Measurements from ENCODE around the gene CD52.
A peak's percentile ranks its signal among the peaks of the same experiment; 100 is the strongest.

CD52 gene

DNA sequence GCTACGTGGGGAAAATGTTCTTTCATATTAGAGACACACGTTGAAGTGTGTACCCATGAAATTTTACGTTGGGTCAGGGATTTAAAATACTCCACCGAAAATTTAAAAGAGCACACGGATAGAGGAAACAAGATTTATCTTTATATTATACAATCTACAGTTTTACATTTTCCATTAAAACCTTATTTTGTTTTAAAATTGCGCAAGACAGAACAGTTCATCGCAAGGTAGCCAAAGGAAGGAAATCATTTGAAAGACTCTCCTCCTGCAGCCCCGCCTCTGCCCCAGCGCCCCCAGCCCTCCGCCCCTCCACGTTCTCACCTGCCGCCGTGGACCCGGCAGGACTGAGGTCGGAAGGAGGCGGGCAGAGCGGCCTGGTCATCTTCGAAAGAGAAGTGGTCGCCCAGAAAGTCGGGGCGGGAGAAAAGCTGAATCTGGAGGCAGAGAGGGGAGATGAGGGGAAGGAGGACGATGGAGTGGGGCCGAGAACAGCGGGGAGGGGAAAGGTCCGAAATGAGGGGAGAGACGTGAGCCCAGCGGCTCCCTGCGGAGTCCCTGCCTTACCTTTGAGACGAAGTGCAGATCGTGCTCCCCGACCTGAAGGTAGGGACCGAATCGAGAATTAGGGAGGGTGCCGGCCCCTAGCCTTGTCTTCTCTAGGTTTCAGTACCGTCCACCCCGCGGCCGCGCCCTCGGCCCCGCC is 18.2 kb downstream of the CD52 start:
- DNase-seq, result no peak

DNA sequence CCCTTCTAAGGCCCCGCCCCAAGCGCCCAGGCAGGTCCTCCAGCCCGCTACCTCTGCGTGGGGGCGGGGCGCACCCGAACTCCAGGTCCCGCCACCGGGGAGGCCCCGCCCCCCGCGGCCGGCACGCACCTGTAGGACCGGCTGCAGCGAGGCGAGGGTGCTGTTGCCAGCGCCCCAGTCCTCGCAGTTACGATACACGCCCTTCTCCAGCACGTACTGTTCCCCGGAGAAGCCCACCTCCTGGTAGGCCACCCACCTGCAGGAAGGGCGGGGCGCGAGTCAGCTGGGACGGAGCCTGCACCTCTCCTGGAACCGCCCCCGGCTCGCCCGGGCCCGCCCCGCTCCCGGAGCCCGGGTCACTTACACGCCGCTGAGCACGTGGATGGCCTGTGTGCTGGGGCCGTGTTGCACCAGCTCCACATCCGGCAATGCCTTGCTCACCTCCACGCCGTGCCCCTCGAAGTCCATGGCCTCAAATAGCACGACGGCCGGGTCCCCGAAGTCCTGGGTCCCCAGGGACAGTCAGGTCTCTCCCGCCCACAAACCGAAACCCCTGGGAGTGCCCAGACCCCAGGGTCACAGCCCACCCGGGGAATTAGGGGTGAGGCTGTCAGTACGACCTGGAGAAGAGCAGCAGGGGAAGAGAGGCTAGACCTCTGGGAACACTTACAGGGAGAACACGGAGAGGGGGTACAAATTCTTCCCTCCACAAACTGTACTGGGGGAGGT is 18.9 kb downstream of the CD52 start:
- DNase-seq, result peak; percentile 88

DNA sequence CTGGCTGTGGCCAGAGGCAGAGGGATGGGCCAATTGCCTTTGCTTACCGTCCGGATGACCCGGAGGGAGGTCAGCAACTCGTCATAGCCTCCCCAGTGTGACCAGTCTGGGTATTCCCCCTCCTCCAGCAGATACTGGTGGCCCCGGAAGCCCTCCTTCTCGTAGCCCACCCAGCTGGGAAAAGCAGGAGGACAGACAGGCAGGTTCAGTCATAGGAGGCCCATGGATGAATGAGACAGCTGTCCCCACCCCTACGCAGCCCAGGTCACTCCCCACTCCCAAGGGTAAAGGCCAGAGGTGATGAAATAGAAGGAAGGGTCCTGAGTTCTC is 19.4 kb downstream of the CD52 start:
- no peak for DNase-seq

DNA sequence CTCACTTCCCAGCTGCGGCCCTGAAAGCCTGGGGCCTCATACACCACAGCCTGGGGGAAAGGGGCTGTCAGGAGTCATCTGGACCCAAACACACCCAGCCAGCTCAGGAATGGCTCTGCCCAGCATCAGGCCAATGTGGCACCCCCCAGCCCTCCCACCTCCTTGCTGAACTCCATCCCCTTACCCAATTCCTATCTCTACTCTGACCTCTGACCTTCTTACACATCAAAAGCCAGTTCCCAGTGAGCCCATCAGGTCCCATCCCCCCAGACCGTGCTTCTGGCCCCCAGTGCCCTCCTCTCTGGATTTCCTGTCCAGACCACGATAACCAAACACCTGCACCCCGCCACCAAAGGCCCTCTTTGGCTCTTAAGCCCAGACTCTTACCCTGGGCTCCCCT is 19.9 kb downstream of the CD52 start:
- no peak for DNase-seq

DNA sequence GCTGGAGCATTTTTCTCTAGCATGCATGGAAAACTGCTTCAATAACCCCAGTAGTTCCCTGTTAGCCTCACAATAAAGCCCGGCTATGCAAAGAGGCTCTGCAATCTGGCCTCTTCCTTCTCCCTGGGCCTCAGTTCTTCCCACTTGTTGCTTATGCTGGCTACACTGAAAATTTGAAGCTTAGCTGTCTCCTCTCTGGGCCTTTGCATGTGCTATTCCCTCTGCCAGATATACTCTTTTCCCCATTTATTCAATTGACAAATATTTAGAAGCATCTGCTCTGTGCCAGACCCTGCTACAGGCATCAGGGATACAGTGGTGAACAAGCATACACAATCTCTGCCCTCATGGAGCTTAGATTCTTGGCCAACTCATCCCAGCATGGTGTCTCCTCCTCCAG is 20.9 kb downstream of the CD52 start:
- no peak for DNase-seq

DNA sequence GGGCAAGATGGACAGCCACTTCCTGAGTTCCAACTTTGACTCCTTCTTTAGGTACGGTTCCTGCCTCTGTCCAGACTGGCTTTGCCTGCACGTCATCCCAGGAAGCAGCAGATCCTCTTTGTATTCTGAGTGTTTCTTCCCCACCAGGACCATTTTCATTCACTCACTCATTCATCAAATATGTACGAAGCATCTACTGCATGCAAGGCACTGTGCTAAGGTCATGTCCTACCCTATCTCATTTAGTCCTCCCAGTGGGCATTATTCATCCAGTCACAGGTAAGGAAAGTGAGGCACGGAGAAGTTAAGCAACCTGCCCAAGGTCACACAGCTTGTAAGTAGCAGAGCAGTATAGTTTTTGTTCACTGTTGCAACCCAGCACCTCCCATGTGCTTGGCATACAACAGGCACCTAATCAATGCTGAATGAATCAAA is 22.3 kb downstream of the CD52 start:
- no peak for DNase-seq

DNA sequence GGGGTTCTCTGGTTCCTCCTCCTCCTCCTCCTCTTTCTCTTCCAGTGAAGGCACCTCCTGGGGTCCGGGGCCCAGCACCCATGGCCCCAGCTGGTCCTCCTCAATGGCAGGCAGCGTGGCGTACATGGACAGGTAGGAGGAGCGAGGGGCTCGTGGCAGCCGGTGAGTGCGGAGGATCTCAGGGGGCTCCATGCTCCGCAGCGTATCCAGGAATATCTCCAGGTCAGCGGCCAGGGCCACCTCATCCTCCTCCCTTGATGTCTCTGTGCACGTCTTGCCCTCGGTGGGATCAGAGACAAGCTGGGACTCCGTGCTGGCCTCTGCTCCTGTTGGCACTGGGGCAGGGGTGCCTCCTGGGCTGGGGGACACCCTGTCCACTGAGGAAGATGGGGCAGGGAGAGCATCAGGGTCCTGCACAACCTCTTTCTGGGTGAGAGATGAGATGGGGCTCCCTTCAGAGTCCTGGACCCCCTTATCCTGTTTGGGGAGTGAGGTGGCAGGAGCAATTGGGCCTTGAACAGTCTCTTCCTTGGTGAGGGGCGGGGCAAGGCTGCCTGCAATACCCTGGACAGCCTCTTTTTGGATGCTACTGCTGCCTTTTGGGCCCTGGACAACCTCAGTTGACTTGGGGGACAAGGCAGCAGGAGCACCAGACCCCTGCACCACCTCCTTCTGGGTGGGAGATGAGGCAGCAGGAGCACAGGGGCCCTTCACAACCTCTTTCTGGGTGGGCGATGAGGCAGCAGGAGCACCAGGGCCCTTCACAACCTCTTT is 26.6 kb downstream of the CD52 start:
- no peak for DNase-seq

DNA sequence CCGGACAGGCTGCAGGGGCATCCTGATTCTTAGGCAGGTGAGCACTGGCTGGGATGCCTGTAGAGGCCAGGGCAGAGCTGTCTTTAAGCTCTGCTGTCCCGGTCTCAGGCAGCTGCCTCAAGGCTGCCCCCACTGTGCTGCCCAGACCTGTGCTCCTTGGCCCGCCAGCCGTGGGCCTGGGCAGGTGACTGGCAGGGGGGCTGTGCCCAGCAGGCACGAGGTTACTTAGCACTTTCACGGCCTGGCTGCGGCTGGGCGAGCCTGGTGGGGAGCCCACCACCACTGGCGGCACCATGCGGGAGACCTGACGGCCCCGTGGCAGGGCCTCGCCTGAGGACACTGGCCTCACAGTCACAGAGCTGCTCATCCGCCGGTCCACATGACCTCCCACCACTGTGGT is 28.0 kb downstream of the CD52 start:
- DNase-seq, result no peak

DNA sequence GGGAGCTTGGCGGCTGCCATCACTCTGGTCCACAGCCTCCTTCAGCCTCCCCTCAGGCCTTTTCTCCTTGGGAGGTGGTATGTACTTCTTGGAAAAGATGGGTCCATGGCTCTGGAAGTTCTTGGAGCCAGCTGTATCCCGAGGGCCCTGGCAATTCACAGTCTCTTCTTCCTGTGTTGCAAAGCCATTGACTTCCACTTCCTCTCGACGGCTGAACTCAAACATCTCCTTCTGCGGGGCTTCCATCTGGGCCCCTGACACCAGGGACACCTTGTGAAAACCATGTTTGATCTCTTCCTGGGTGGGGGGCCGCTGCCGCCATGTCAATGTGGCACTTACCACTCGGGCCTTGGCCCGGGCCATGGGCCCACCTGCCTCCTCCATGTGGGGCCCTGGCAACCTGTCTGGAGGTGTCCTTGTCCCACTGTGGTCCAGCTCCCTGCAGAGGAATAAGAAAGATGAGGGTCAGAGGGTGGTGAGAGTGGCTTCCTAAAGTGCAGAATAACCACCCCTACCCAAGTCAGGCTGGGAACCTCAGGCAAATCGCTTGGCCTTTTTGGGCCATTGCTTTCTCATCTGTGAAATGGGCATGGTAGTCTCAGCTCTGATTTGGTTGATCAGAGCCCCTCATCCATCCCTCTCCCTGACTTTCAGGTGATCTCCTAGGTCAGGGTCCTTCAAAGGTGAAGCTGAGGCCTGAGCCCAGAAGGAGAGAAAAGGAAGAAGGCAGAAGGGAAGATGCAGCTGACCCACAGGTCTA is 28.7 kb downstream of the CD52 start:
- no peak for DNase-seq

DNA sequence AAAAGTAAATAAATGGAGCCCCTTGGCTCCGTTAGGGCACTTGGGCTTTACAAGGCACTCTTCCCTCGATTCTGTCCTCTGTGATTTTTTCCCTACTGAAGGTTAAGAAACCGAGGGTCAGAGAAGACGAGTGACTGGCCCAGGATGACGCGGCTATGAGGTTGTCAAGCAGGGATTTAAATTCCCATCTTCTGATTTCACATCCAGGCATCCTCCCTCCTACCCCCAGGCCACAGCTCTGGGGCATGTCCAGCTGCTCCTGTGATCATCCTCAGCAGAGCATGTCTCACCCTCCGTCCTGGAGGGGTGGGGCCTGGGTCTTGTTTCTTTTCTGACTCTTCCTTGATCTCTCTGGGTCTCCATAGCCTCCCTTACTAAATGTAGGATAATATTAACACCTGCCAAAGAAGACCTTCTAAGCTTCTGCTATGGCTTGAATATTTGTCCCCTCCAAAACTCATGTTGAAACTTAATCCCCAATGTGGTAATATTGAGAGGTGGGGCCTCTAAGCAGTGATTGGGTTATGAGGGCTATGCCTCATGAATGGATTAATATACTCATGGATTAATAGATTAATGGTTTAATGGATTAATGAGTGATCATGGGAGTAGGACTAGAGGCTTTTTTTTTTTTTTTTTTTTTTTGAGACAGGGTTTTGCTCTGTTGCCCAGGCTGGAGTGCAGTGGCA is 31.6 kb downstream of the CD52 start:
- DNase-seq, result no peak

DNA sequence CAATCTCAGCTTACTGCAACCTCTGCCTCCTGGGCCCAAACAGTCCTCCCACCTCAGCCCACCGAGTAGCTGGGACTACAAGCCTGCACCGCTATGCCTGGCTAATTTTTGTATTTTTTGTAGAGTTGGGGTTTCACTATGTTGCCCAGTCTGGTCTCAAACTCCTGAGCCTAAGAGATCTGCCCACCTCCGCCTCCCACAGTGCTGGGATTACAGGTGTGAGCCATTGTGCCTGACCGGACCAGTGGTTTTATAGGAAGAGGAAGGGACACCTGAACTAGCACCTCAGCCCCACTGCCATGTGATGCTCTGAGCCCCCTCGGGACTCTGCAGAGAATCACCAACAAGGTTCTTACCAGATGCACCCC is 32.1 kb downstream of the CD52 start:
- DNase-seq, result no peak

DNA sequence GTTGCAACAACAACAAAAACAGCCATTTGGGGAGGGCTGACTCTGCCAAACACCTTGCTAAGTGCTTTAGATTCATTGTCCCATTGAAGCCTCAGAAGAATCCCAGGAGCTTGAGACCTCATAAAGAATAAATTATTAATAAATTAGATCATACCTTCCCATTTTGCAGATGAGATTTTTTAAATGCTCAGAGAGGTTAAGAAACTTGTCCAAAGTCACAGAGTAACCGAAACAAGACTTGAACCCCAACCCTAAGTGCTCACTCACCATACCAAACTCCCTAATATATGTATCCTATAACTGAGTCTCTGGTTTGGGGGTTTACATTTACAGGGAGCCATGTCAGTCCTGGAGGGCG is 32.6 kb downstream of the CD52 start:
- no peak for DNase-seq

DNA sequence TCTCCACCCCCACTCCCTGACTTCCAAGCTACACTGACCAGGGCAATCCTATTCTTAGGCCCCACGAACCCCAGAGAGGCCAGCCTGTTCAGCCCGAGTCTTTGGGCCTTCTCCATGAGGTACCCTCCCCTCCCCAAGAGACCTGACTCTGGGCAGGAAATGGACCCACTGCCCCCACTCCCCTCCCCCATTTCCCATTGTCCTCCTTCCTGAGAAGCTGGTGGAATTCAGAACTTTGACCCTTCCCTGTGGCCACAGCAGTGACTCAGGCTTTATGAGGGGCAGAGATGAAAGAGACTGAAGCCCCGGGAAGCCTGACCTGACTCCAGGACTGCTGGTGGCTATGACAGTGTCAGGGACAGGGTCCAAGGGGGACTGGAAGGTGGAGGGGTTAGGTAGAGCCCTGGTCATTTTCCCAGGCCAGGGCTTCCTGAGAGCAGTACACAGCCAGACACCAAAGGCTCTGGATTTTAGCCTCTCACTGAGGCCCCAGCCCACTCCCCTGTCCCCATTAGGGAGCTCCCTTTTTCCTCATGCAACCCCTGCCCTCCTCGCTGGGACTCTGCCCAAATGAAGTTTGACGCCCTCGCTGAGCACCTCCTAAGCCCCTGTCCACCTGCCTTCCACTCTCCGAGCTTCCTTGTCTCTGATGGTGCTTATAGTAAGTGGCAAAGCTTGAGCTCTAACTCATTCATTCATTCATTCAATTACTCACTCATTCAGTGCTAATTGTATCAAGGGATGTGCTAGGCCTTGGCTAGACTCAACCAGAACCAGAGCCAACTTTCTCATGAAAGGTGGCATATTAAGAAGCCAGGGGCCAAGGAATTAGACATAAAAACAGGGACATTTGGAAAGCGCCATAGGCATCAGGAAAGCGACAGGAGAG is 33.2 kb downstream of the CD52 start:
- no peak for DNase-seq

DNA sequence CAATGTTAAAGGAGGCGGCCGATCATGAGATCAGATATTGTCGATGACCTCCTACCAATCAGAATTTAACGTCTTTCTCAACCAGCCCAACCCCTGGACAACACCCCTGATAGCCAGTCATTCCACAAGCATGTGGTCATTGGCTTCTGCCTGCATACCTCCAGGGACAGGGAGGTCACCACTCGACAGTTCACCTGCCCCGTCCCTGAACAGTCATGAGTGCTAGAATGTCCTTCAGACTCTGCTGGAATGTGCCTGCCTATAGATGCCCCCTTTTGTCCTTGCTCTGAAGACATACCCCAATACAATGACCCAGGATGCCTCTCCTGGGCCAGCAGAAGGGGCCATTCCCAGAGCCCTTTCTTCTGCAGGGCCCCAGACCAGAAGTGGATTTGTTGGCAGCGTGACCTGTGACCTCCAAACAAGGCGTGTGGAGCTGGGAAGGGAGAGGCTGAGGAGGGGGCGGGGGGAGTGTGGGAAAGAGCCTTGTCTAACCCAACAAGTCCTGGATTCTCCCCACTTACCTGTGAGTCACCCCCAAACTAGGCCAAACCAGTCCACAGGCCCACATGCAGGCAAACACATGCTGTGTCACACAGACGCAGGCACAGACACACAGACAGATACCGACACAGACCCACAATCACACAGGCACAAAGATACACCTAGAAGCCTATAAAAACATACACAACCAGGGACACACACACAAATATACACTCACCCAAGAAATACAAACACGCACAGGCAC is 34.0 kb downstream of the CD52 start:
- no peak for DNase-seq

DNA sequence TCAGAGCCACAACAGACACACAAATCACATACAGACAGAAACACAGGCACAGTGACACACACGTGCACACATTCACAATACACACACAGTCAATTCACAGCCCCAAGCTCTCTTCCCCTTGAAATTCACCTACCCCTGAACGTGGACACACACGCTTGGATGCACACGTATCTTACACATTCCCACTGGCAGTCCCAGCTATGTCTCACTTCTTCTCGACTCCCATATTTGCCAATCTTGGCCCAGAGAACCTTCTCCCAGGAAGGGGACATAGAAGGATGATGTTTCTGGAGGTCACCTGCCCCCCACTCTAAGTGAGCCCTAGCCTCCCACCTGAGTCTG is 34.6 kb downstream of the CD52 start:
- DNase-seq, result no peak

DNA sequence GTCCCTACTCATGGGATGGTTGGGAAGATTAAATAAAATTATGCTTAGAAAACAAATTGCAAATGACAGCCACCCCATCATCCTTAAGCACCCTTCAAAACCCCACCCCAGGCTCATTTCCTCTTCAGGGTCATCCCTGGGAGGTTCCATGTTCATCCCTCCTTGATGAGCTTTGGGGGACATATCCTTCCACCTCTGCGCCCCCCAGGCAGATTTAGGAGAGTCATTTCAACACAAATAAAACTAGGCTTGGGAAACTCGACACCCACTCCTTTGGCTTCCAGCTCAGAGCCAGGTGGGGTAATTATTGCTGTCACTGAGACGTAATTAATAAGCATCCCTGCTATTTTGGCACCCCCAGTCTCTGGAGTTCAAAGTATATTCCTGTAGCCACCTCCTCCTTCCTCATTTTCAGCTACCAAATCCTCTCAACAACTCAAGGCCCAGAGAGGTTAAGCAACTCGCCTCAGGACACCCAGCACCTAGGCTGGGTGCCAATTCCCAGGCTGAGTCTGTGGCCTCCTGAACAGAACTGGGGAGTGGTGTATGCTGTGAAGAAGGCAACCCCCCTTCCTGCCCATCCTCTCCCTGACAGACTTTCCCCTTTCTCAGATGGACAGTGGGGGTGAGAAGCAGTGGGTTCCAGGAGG is 35.6 kb downstream of the CD52 start:
- DNase-seq, result no peak

DNA sequence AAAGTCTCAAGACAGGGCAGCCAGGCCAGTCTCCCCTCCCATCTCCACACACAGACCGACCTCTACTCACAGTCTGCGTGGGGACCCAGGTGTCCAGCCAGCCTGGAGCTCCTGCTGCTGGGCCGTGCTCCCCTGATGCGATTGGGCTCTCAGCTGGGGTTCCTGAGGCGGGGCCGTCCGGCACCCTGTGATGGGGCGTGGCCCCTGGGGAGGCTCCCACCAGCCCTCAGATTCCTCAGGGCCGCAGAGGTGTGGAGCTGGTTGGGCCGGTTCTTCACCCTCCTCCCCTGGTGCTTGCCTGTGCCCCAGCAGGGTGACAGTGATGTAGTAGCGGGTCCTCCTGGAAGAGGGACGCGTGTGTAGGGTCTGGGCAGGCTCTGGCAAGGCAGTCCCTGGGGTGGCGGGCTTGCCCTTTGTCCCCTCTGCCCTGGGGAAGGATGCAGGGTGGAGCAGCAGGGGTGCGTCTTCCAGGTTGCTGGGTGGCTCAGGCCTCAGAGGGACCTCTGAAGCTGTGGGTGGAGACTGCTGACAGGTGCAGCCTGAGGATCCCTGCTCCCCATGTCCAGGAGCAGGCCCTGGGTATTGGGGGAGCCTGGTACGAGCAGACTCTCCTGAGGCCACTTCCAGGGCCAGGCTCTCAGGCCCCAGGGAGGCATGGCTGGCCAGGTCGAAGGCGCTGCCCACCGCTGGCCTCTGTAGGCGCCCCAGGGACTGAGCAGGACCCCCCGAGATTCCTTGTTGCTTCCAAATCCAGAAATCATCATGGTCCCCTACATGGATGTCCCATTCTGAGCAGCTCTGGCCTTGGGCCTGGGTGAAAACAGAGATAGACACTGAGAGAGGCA is 36.4 kb downstream of the CD52 start, which contains the start of gene CRYBG2:
Gene CRYBG2 (minus strand): TSS at position 155 of the 845 bp plus-strand sequence. CDS start 7,473 bp downstream, outside the sequence.
- no peak for DNase-seq

DNA sequence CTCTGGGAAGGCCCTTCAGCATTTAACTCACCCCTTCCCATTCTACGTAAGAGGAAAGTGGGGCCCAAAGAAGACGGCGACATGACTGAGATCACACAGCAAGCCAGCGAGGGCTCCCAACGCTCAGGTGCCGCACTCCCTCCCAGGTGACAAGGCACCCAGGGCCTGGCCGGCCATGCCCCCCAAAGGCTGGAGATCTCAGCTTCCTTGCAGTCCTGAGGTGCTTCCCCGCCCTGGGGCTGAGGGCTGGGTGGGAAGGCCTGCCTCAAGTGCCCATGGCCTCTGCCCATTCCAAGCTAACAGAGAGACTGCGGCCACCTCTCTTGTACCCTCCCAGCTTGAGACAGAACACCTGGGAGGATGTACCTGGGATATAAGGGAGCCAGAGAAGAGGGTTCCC is 37.2 kb downstream of the CD52 start:
- no peak for DNase-seq

DNA sequence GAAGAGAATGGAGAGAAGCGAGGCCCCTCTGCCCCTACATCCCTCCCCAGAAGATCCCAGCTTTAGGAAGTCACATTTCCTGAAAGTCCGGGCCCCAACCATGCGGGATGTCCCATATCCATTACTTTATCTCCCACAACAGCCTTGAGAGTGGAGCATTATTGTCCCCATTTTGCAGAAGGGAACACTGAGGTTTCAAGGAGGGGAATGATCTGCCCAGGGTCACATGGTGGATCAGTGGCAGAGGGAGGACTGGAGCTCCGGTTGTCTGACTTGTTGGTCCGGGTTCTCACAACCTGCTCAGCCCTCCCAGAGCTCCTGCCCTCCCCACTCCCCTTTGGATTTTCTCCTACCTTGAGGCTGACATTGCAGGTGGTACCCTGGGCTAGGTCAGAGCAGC is 38.3 kb downstream of the CD52 start:
- no peak for DNase-seq

Data from CD4-positive, alpha-beta T cell treated with Interleukin-15 for 1 hour (primary cell).